T-helper 2 cell treated with Interferon-gamma antibody and Interleukin-4, amounts not matched to agents 5 μg/mL and 100 μg/mL, for 36 hours (primary cell): ENCODE results near the gene PHF2.

Experiments
- DNase-seq: peaks from one replicate; pipeline ENCODE4 v3.0.0; 2021; ENCODE audit warnings: low spot score
- H3K27ac Mint-ChIP-seq: one replicate; pipeline ENCODE4 v1.8.0; 2021; ENCODE audit warnings: mild to moderate bottlenecking, mixed read lengths
- H3K27me3 Mint-ChIP-seq: one replicate; pipeline ENCODE4 v1.8.0; 2021; ENCODE audit warnings: low read depth, mixed read lengths
- H3K36me3 Mint-ChIP-seq: one replicate; pipeline ENCODE4 v1.8.0; 2021; ENCODE audit warnings: low read depth, mixed read lengths
- H3K4me1 Mint-ChIP-seq: one replicate; pipeline ENCODE4 v1.8.0; 2021; ENCODE audit warnings: low read depth, mixed read lengths
- H3K4me3 Mint-ChIP-seq: one replicate; pipeline ENCODE4 v1.8.0; 2022; ENCODE audit warnings: mild to moderate bottlenecking, moderate library complexity, mixed read lengths
- H3K9me3 Mint-ChIP-seq: one replicate; pipeline ENCODE4 v1.8.0; 2021; ENCODE audit warnings: mixed read lengths

Gene PHF2

GRCh38 chr9:93557366-93558137 lies 18.8 kb upstream of the PHF2 start:
- no peaks in the 10 kb centered on the region for H3K4me1 Mint-ChIP-seq
- H3K27ac Mint-ChIP-seq: no peak overlapping the region
- no peaks in the 10 kb centered on the region for H3K27me3 Mint-ChIP-seq
- H3K36me3 Mint-ChIP-seq: peaks cover 58% of the 10 kb centered on the region
- DNase-seq: no peak
- no peak overlapping the region for H3K4me3 Mint-ChIP-seq
- H3K9me3 Mint-ChIP-seq: no peaks in the 10 kb centered on the region

GRCh38 chr9:93558503-93558902 lies 17.9 kb upstream of the PHF2 start:
- Mint-ChIP-seq H3K4me3 (no peak overlapping the region), H3K9me3 (no peaks in the 10 kb centered on the region), H3K27ac (no peak overlapping the region), H3K36me3 (peaks cover 61% of the 10 kb centered on the region), H3K4me1 (no peaks in the 10 kb centered on the region), H3K27me3 (no peaks in the 10 kb centered on the region)
- no peak for DNase-seq

- Mint-ChIP-seq H3K27me3 (no peaks in the 10 kb centered on the region), H3K4me1 (peaks cover 12% of the 10 kb centered on the region), H3K27ac (no peak overlapping the region), H3K36me3 (peaks cover 71% of the 10 kb centered on the region), H3K4me3 (no peak overlapping the region), H3K9me3 (no peaks in the 10 kb centered on the region)
- no peak for DNase-seq
These were observed 15.4 kb upstream of the PHF2 start for GRCh38 chr9:93560991-93561390.

GRCh38 chr9:93562157-93562556 lies 14.2 kb upstream of the PHF2 start:
- no peak overlapping the region for H3K4me3 Mint-ChIP-seq
- peak overlapping the region; percentile 49 for H3K27ac Mint-ChIP-seq
- peaks cover 15% of the 10 kb centered on the region for H3K4me1 Mint-ChIP-seq
- H3K9me3 Mint-ChIP-seq: no peaks in the 10 kb centered on the region
- no peak for DNase-seq
- H3K27me3 Mint-ChIP-seq: no peaks in the 10 kb centered on the region
- peaks cover 63% of the 10 kb centered on the region for H3K36me3 Mint-ChIP-seq

GRCh38 chr9:93565089-93565488 lies 11.3 kb upstream of the PHF2 start:
- Mint-ChIP-seq H3K27ac (no peak overlapping the region), H3K4me3 (no peak overlapping the region), H3K4me1 (peaks cover 19% of the 10 kb centered on the region), H3K9me3 (no peaks in the 10 kb centered on the region), H3K27me3 (no peaks in the 10 kb centered on the region), H3K36me3 (peaks cover 47% of the 10 kb centered on the region)
- DNase-seq: no peak

GRCh38 chr9:93566408-93567270 lies 9.7 kb upstream of the PHF2 start:
- H3K36me3 Mint-ChIP-seq: peaks cover 49% of the 10 kb centered on the region
- H3K4me1 Mint-ChIP-seq: peaks cover 19% of the 10 kb centered on the region
- peaks cover 11% of the 10 kb centered on the region for H3K9me3 Mint-ChIP-seq
- no peaks in the 10 kb centered on the region for H3K27me3 Mint-ChIP-seq
- peak overlapping the region; percentile 86 for H3K4me3 Mint-ChIP-seq
- H3K27ac Mint-ChIP-seq: peak overlapping the region; percentile 88
- peak; percentile 99 for DNase-seq

GRCh38 chr9:93567271-93567959 lies 9.0 kb upstream of the PHF2 start:
- Mint-ChIP-seq H3K27ac (peak overlapping the region; percentile 88), H3K36me3 (peaks cover 41% of the 10 kb centered on the region), H3K9me3 (peaks cover 11% of the 10 kb centered on the region), H3K4me3 (peak overlapping the region; percentile 86), H3K4me1 (peaks cover 19% of the 10 kb centered on the region), H3K27me3 (no peaks in the 10 kb centered on the region)
- DNase-seq: no peak

- Mint-ChIP-seq H3K4me1 (peaks cover 19% of the 10 kb centered on the region), H3K9me3 (peaks cover 11% of the 10 kb centered on the region), H3K36me3 (peaks cover 34% of the 10 kb centered on the region), H3K27me3 (no peaks in the 10 kb centered on the region), H3K4me3 (no peak overlapping the region), H3K27ac (no peak overlapping the region)
- no peak for DNase-seq
These were observed 8.2 kb upstream of the PHF2 start for GRCh38 chr9:93568169-93568568.

- Mint-ChIP-seq H3K27me3 (no peaks in the 10 kb centered on the region), H3K4me3 (no peak overlapping the region), H3K36me3 (peaks cover 19% of the 10 kb centered on the region), H3K4me1 (peaks cover 19% of the 10 kb centered on the region), H3K9me3 (peaks cover 11% of the 10 kb centered on the region), H3K27ac (no peak overlapping the region)
- DNase-seq: no peak
These were observed 6.7 kb upstream of the PHF2 start for GRCh38 chr9:93569621-93570174.

- Mint-ChIP-seq H3K4me1 (peaks cover 10% of the 10 kb centered on the region), H3K9me3 (peaks cover 11% of the 10 kb centered on the region), H3K36me3 (peaks cover 10% of the 10 kb centered on the region), H3K4me3 (no peak overlapping the region), H3K27ac (no peak overlapping the region), H3K27me3 (no peaks in the 10 kb centered on the region)
- no peak for DNase-seq
These were observed 4.2 kb upstream of the PHF2 start for GRCh38 chr9:93572221-93572620.

- Mint-ChIP-seq H3K9me3 (peaks cover 11% of the 10 kb centered on the region), H3K4me1 (peaks cover 11% of the 10 kb centered on the region), H3K36me3 (peaks cover 14% of the 10 kb centered on the region), H3K27ac (no peak overlapping the region), H3K4me3 (no peak overlapping the region), H3K27me3 (no peaks in the 10 kb centered on the region)
- DNase-seq: no peak
These were observed 3.5 kb upstream of the PHF2 start for GRCh38 chr9:93572636-93573515.

- Mint-ChIP-seq H3K4me1 (peaks cover 16% of the 10 kb centered on the region), H3K4me3 (peak overlapping the region; percentile 36), H3K36me3 (peaks cover 14% of the 10 kb centered on the region), H3K27ac (no peak overlapping the region), H3K9me3 (peaks cover 11% of the 10 kb centered on the region), H3K27me3 (no peaks in the 10 kb centered on the region)
- DNase-seq: no peak
These were observed 2.9 kb upstream of the PHF2 start for GRCh38 chr9:93573516-93573828.
